Cardiac fibroblast (primary cell): ENCODE data around the gene SHB.

ENCODE experiments used
- DNase-seq, 2 donors: peaks; one replicate each; pipeline versions ENCODE4 v3.0.0 to v3.0.0-alpha.2; 2010; ENCODE audit warnings: low read depth in 2 of 2
- H3K4me3 ChIP-seq, 2 donors: replicated peaks in 1 of 2; 1 replicate in 1 of 2; 2 replicates in 1 of 2; pipeline ENCODE4 v1.5.1; 2011; ENCODE audit warnings: low read depth in 2 of 2, low read length in 2 of 2, mild to moderate bottlenecking in 2 of 2, moderate library complexity in 1 of 2
- TF ChIP-seq, protein P1 (sequence below): IDR thresholded peaks from one replicate; pipeline ENCODE4 v1.5.1; 2011; ENCODE audit warnings: low read depth, mild to moderate bottlenecking, low read length, inconsistent platforms

The SHB gene

DNA sequence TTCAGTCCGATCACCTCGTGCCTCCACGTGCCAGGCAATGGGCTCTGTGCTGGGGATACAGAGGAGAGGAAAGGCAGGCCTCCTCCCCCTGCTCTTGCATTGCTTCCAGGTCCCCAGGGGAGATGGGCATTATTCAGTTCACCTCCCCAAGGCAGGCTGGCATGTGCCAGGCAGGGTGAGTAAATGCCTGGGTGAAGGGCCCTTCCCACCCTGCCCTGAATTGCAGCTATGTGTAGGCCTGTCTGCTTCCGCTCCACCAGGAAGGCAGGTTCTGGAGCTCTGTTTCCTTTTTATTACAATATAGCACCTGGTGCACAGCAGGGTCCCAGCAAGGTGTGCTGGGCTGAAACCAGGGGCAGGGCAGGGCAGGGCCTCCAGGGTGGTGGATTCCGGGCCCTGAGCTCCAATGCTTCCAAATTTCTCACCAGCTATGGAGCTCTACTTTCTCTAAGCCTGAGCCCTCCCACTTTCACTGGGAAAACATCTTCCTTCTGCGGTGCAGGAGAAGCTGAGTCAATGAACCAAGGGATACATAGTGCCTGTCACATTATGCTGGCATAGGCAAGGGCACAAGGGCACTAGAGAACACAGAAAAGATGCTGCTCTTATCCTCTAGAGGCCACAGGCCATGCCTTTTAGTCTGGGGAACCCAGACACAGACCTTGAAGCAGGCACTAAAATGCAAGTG is 42.0 kb downstream of the SHB start:
- no peak overlapping the region for H3K4me3 ChIP-seq
- no peak for DNase-seq
- TF ChIP-seq, protein P1, sequence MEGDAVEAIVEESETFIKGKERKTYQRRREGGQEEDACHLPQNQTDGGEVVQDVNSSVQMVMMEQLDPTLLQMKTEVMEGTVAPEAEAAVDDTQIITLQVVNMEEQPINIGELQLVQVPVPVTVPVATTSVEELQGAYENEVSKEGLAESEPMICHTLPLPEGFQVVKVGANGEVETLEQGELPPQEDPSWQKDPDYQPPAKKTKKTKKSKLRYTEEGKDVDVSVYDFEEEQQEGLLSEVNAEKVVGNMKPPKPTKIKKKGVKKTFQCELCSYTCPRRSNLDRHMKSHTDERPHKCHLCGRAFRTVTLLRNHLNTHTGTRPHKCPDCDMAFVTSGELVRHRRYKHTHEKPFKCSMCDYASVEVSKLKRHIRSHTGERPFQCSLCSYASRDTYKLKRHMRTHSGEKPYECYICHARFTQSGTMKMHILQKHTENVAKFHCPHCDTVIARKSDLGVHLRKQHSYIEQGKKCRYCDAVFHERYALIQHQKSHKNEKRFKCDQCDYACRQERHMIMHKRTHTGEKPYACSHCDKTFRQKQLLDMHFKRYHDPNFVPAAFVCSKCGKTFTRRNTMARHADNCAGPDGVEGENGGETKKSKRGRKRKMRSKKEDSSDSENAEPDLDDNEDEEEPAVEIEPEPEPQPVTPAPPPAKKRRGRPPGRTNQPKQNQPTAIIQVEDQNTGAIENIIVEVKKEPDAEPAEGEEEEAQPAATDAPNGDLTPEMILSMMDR, result no peak

DNA sequence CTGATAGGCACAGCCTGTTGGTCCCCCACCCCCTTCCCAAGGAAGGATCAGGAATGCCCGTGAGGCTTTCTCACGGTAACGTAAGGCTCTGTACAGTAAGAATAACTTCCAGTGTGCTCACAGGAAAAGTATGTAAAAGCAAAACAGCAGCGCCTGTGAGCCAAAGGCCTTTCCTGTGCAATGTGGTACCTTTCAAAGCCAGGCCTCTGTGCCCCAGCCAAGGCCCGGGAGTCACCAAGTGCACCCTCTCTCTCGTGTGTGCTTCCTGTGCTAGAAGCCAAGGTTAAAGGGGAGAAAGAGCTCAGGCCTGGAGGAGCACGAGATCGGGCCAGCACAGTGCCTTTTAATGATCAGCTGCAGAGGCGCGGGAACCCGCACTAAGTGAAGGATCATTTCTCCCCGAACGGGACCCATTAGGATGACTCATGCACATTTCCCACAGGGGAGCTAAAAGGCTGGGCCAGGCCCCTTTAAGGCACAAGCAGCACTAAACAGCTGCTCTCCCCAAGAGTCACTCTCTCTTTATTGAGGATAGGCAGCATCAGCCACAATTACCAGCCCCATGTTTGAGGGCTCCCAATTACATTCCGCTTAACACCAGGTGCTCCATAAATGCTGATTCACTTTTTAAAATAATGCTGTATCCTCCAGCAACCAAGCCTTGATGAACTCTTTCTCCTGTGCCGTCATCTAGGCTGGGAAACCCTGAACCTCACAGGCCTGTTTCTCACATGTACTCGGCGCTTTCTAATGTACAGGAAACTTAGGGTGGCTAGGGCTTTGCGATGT is 42.8 kb downstream of the SHB start:
- DNase-seq, result peak; percentile 90 to 97
- H3K4me3 ChIP-seq, result no peak overlapping the region
- TF ChIP-seq, protein P1, result no peak

DNA sequence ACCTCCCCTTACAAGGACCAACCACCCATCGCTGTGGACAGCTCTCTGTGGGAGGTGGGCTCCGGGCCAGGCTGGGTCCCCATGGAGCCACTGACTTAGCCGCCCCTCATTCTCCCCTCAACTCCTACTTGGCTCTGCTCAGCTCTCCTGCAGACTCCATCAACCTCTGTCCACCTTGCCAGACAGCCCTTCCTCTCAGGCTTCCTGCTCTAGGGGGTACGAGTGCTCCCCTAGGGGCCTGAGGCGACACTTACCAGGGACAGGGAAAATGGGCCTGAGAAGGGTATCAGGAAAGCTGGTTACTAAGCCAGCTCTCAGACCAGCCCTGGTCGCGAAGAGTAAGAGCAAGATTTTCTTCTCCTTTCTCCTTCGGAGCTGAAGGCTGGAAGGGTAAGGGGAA is 43.9 kb downstream of the SHB start:
- no peak for DNase-seq
- TF ChIP-seq, protein P1, result no peak
- no peak overlapping the region for H3K4me3 ChIP-seq

DNA sequence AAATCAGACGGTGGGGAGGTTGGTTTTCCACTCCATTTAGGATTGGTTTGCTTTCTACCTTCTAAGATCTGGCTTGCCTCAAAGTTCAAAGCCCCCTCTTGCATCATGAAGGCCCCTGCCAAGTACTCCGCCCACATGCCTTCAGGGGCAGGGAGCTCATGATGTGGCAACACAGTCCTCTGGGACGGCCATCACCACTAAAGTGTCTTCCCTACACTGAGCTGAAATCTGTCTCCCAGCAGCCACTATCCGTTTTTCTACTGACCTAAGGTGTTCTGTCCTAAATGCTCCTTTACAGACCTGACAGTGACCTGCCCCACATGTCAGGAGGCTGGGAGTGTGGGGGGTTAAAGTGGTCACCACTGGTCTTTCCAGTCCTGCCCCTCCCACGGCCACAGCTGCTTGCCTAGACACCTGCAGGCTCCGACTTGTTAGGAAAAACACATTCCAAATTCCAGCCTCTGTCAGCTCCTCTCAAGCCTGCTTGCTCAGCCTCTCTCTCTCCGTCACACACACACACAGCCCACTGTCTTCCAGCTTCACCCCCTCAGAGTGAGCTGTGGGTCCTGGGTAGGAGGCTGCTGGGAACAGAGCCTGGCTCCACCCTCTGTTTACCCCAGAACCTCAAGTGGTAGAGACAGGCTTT is 44.9 kb downstream of the SHB start:
- peak; percentile 72 to 74 for DNase-seq
- no peak overlapping the region for H3K4me3 ChIP-seq
- TF ChIP-seq, protein P1, result no peak

DNA sequence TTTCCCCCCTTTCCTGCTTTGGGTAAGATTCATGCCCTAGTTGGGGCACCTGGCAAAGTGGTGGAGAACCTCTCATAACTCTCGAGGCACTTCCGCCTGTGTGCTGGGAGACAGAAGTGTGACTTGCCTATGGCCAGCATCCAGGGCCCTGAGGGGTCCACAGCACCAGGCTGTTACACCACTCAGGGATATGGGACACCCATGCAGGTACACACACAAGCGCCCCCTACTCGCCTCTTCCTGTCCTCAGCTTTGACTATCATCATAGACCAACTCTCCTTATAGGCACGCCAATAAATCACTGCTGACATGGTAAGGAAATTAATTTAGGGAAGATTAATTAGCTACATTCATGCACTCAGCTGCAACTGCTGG is 45.4 kb downstream of the SHB start:
- H3K4me3 ChIP-seq, result no peak overlapping the region
- no peak for DNase-seq
- TF ChIP-seq, protein P1, result no peak

DNA sequence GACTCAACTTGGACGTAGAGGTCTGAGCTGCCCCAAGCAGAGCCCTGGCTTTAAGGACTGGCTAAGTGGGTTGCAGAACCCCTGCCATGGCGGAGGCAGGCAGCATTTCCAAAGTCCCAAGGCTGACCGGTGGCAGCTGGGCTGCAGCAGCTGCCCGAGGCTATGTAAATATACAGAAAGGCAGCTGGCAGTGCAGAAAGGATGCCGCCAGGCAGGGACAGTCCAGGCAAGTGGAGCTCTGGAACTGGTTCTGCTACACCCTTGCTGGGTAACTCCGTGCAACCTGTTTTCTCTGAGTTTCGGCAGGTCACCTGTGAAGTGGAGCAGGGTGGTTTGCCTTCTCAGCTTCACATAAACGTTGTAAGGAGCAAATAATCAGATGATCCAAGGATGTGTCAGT is 46.0 kb downstream of the SHB start:
- TF ChIP-seq, protein P1, result no peak
- DNase-seq, result no peak
- H3K4me3 ChIP-seq, result no peak overlapping the region
